GM21576 (cell line): ENCODE results near the gene ZNF217.
"Not testable (repeated sequence)": the region's sequence is repeated elsewhere in the genome, so short reads cannot be mapped to it uniquely, and the experiment has no call there.

ENCODE experiments used
- ATAC-seq: cut with Tn5 transposase; IDR thresholded peaks from one replicate; pipeline ENCODE4 v1.9.1; 2021; ENCODE audit warnings: mild to moderate bottlenecking, moderate library complexity; ENCODE audit not compliant: unreplicated experiment

Gene ZNF217

DNA sequence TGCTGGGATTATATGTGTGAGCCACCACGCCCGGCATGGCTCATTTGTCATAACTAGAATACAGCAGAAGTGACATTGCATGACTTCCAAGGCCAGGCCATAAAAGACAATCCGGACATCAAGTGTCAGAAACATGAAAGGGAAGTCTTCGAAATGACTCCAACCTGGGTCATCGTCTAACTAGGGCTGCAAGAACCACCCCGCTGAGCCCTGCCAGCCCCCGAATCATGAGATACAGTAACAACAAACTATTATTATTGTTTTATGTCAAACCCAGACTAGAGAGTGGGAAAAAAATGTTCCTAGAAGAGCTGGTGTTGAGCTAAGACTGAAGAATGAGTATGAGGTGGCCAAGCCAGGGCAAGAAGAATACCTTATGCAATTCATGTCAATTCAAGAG, 59.6 kb downstream of the ZNF217 start:
- ATAC-seq = no peak

- no peak for ATAC-seq
These were observed 60.1 kb downstream of the ZNF217 start for GRCh38 chr20:53533500-53533899.

GRCh38 chr20:53532654-53533312, 60.9 kb downstream of the ZNF217 start:
- ATAC-seq = not testable (repeated sequence)

DNA sequence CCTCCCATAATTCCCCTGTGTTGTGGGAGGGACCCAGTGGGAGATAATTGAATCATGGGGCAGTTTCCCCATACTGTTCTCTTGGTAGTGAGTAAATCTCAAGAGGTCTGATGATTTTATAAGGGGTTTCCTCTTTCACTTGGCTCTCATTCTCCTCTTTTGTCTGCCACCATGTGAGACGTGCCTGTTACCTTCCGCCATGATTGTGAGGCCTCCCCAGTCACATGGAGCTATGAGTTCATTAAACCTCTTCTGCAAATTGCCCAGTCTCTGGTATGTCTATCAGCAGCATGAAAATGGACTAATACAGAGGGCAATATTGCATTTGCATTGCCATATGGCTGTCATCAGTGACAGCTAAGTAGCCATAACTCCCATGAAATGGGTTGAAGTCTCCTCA, 63.2 kb downstream of the ZNF217 start:
- no peak for ATAC-seq

- no peak for ATAC-seq
These were observed 64.0 kb downstream of the ZNF217 start for GRCh38 chr20:53529658-53530057.

- no peak for ATAC-seq
These were observed 66.4 kb downstream of the ZNF217 start for GRCh38 chr20:53527196-53527595.

DNA sequence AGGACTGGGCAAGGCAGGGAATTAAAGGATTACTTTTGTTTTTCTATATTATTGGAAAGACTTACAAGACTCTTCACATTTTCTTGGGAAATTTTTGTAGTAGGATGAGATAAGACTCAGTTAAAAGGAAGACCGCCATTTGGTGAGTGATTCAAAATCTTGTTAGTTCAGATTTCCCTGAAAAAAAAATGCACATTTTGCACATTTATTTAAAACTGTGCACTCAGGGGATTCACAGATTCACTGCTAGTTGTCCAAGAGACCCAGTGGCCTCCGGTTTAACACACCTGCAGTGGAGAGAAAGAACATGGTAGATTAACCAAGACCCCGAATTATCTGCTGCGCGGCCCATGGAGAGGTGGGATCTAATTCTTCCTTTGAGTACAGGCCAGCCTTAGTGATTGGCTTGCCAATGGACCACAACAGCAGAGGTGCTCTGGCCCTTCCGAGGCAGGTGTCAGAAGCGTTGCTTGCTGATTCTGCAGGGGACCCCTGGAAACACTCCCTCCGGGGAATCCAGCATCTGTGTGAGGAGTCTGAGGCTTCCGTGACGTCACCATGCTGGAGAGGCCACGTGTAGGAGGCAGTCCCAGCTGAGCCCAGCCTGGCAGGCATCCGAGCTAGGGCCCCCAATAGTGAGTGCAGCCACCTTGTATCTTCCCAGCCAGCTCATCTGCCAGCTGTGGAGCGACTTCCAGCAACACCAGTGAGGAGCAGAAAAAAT, 68.9 kb downstream of the ZNF217 start:
- no peak for ATAC-seq

DNA sequence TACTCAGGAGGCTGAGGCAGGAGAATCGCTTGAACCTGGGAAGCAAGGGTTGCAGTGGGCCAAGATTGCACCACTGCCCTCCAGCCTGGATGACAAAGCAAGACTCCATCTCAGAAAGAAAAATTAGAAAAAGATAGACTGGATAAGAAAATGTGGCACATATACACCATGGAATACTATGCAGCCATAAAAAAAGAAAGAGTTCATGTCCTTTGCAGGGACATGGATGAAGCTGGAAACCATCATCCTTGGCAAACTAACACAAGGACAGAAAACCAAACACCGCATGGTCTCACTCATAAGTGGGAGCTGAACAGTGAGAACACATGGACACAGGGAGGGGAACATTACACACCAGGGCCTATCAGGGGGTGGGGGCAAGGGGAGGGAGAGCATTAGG, 70.0 kb downstream of the ZNF217 start:
- ATAC-seq = not testable (repeated sequence)

DNA sequence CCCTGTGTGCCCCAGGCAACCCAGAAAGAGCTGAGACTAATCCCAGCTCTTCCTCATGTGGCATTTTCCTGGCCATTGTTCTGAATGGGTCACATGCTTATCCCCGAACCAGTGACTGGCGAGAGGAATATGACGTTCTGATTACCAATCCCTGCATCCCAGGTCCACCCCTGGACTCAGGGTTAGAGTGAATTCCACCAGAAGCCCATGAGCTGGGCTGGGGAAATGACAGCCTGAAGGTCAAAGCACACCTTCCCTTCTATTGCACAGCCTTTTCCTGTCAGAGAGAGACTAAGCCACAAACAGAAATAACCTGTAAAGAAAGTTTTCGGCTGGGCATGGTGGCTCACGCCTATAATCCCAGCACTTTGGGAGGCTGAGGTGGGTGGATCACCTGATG, 70.9 kb downstream of the ZNF217 start:
- no peak for ATAC-seq

- no peak for ATAC-seq
These were observed 71.6 kb downstream of the ZNF217 start for GRCh38 chr20:53522026-53522425.

GRCh38 chr20:53521421-53521820, 72.2 kb downstream of the ZNF217 start:
- not testable (repeated sequence) for ATAC-seq

DNA sequence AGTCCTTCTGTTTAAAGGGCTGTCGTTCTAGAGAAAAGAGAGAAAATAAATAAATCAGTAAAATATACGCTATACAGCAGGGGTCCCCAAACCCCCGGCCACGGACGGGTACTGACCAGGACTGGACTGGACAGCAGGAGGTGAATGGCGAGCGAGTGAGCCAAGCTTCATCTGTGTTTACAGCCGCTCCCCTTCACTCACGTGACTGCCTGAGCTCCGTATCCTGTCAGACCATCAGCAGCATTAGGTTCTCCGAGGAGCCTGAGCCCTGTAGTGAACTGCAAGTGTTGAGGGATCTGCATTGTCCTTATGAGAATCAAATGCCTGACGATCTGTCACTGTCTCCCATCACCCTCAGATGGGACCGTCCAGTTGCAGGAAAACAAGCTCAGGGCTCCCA, 76.5 kb downstream of the ZNF217 start:
- ATAC-seq = no peak
